Measurements from ENCODE around the gene CHD8.

CHD8 gene

DNA sequence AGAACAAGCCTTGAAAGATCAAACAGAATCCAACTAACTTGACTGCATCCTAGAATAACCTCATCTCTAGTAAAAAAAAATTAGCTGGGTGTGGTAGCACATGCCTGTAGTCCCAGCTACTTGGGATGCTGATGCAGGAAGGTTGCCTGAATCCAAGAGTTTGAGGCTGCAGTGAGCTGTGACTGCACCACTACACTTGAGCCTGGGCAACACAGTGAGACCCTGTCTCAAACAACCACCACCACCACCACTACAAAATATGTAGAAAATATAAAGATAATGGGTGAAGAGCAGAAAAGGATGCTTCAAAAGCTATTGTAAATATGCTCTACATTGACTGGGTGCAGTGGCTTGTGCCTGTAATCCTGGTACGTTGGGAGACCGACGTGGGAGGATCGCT is 99.4 kb downstream of the CHD8 start:
- no peak for DNase-seq

DNA sequence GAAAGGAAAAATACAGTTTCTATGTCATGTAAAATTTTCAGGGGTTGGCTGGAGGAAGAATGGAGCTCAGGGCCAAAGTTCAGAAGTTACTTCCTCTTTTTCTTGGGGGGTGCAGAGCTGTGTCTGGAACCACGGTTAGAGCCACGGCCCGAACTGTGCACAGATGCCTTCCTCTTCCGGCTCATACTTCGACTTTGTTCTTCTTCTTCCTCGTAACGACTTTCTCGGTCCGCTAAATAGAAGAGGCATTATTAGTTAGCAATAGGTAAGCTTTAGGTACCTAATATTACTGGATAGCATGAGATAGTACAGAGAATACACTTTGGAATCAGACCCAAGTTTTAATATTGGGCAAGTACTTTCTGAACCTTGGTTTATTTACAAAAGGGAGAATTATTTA is 103.3 kb downstream of the CHD8 start:
- DNase-seq: peak; percentile 75 to 77

DNA sequence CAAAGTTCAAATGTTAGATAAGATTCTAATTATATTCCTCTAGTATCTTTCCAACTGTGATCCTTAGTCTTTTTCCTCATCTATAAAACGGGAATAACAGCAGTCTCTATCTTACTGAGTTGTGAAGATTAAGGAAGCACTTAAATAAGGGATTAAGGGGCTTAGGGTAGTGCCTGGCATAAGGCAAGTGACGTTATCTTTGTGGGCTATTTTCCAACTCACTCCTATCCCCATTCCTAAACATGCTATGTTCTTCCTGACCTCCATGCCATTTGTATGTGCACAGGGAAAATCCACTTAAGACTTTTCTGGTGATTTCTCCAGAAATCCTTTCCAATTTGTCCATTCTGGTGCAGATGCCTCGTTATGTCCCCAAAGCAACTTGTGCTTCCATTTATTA is 105.4 kb downstream of the CHD8 start:
- DNase-seq: no peak

DNA sequence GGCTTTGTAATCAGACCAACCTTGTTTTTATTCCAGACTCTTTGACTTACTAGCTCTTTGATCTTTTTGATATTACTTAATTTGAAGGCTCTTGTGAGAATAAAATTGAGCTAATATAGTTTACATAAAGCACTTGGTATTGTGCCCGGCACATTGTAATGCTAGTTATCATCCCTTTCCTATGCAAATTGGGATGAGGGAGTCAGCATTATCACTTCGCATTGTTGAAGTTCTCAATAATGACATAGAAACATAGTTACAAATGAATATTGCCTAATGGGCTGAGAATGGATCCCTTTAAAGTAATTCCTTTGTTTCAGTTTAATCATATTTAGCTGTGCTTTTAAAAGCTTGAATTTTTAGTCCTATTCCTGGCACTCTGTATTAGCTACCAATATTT is 108.7 kb downstream of the CHD8 start:
- DNase-seq: no peak

DNA sequence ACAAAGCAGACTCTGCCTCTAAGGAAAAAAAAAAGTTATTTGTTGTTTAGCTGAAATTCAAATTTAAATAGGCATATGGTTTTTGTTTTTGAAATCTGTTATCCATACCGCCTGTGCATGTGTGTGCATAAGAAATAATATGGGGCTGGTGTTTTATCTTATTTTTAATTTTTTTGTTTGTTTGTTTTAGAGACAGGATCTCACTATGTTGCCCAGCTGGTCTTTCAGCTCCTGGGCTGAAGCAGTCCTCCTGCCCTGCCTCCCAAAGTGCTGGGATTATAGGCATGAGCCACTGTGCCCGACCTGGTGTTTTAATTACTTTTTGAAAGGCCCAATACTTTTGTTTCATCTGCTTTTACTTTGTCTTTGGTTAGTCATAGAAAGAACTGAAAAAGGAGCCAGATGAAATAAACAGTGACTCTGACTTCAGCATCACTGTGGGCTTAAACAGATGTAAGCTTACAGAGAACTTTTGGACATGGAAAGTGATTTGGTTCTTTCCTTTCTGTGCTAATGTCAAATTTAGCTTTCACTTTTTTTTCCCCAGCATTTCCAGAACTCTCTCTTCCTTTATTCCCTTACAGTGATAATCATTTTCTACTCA is 109.3 kb downstream of the CHD8 start:
- no peak for DNase-seq

DNA sequence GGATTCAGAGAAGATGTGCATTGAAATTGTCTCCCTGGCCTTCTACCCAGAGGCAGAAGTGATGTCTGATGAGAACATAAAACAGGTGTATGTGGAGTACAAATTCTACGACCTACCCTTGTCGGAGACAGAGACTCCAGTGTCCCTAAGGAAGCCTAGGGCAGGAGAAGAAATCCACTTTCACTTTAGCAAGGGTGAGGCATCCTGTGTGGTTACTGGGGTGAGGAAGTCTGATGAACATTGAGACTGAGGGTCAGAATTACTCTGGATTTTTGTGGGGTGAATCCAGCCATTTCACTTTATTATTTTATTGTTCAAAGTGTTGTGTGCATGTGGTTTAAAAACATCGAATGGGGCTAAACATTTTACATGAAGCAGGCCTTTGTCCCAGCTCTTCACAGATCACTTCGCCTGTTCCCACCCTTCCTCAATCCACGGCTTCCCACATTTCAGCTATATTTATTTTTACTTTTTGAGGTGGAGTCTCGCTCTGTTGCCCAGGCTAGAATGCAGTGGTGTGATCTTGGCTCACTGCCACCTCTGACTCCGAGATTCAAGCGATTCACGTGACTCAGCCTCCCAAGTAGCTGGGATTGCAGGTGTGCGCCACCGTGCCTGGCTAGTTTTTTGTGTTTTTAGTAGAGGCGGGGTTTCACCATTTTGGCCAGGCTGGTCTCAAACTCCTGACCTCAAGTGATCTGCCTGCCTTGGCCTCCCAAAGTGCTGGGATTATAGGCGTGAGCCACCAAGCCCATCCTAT is 112.7 kb downstream of the CHD8 start:
- peak; percentile 34 to 35 for DNase-seq

All from inflammatory macrophage treated with lipopolysaccharide for 1 hour (primary cell).